Caco-2 (cell line): ENCODE measurements around the gene LRRC41. TPM values are rescaled to one million over a fixed set of nuclear protein-coding genes. Genes with fewer than 3 reads are reported as not detected.
"Not testable (repeated sequence)": the region's sequence is repeated elsewhere in the genome, so short reads cannot be mapped to it uniquely, and the experiment has no call there.

Source experiments
- BruUV-seq: library from RNA; stranded (reverse); fragments of 400-500 nt; replicated peaks from 2 replicates; lab custom pipeline; 2021; lab: Mats Ljungman, UMichigan
- CTCF ChIA-PET: fragments of 300-600 bp; sonication (Branson Sonifier 250); formaldehyde crosslinking; loops from one replicate; lab custom pipeline; 2022; ENCODE audit warnings: antibody characterized with exemption; lab: Charles Lee
- POLR2A ChIA-PET: fragments of 300-600 bp; sonication (Branson Sonifier 250); formaldehyde crosslinking; loops from one replicate; lab custom pipeline; 2022; ENCODE audit warnings: antibody characterized with exemption; lab: Charles Lee
- DNase-seq, 2 experiments: peaks; one replicate each; pipeline versions ENCODE4 v3.0.0 to v3.0.0-alpha.2; 2020 to 2022
- H3K27me3 ChIP-seq: replicated peaks from 2 replicates; pipeline ENCODE4 v1.6.0; 2011; ENCODE audit warnings: low read length; ENCODE audit not compliant: control insufficient read depth, insufficient read depth
- H3K36me3 ChIP-seq: 2 replicates; pipeline ENCODE4 v1.5.1; 2011; ENCODE audit warnings: low read length; ENCODE audit not compliant: control insufficient read depth, insufficient read depth
- H3K4me1 ChIP-seq: fragments of 250-450 bp; sonication (Bioruptor Pico); 2 replicates; pipeline ENCODE4 v1.5.1; 2020; ENCODE audit warnings: mild to moderate bottlenecking
- H3K4me3 ChIP-seq: 2 replicates; pipeline ENCODE4 v1.5.1; 2011; ENCODE audit warnings: low read depth, mild to moderate bottlenecking, control low read depth, low read length
- H3K9me3 ChIP-seq: fragments of 250-450 bp; sonication (Bioruptor Pico); 2 replicates; pipeline ENCODE4 v1.5.1; 2020; ENCODE audit warnings: mild to moderate bottlenecking, moderate library complexity
- H3K27ac Mint-ChIP-seq: one replicate; pipeline ENCODE4 v1.8.0; 2022; ENCODE audit warnings: mixed read lengths; ENCODE audit not compliant: unreplicated experiment
- H3K27me3 Mint-ChIP-seq: one replicate; pipeline ENCODE4 v1.8.0; 2022; ENCODE audit warnings: mixed read lengths; ENCODE audit not compliant: insufficient read depth, unreplicated experiment
- H3K36me3 Mint-ChIP-seq: one replicate; pipeline ENCODE4 v1.8.0; 2022; ENCODE audit warnings: mild to moderate bottlenecking, mixed read lengths; ENCODE audit not compliant: insufficient read depth, unreplicated experiment
- H3K4me1 Mint-ChIP-seq: one replicate; pipeline ENCODE4 v1.8.0; 2022; ENCODE audit warnings: low read depth, mixed read lengths; ENCODE audit not compliant: unreplicated experiment
- H3K4me3 Mint-ChIP-seq: one replicate; pipeline ENCODE4 v1.8.0; 2022; ENCODE audit warnings: mild to moderate bottlenecking, moderate library complexity, mixed read lengths; ENCODE audit not compliant: unreplicated experiment
- H3K9me3 Mint-ChIP-seq: one replicate; pipeline ENCODE4 v1.8.0; 2022; ENCODE audit warnings: mixed read lengths; ENCODE audit not compliant: unreplicated experiment
- CTCF ChIP-seq, 2 experiments: fragments of 200-600 bp in 1 of 2; IDR thresholded peaks; 1 replicate in 1 of 2; 2 replicates in 1 of 2; pipeline versions ENCODE4 v1.5.1 to v1.8.0; 2011 to 2022; ENCODE audit warnings: antibody characterized with exemption in 1 of 2, control low read depth in 1 of 2, inconsistent platforms in 1 of 2, low read depth in 1 of 2, low read length in 1 of 2, mild to moderate bottlenecking in 1 of 2, moderate library complexity in 1 of 2; ENCODE audit not compliant: insufficient read depth in 1 of 2, severe bottlenecking in 1 of 2, unreplicated experiment in 1 of 2
- intact Hi-C: fragments of 100-400 bp; cut with micrococcal nuclease; formaldehyde crosslinking; loops from one replicate; pipeline ENCODE4 v1.10.0; 2022; ENCODE audit not compliant: unreplicated experiment
- total RNA-seq: library from RNA; stranded (reverse); gene quantifications from 2 replicates; pipeline ENCODE4 v1.2.3, GENCODE V29; 2022

LRRC41 gene
- total RNA-seq, 1 experiment from 2014 or later = 41.7 TPM

GRCh38 chr1:46247436-46248121, 55.8 kb downstream of the LRRC41 start, which contains the start of gene RAD54L:
RAD54L (plus strand) TSS chr1:46247763; CDS start chr1:46248406, 643 bp downstream.
- peaks cover 6% of the 10 kb centered on the region for H3K4me1 Mint-ChIP-seq
- TF ChIP-seq CTCF (IDR thresholded peaks at IDR 0.05; ENCODE audit: insufficient read depth in 1 of 2, low read depth in 1 of 2, low read length in 1 of 2, severe bottlenecking in 1 of 2, unreplicated experiment in 1 of 2) = no peak
- intact Hi-C loops = loop anchor here (1.0 kb wide), 1 partner anchor 93 kb away; the partner anchor contains the start of gene NSUN4
- Histone ChIP-seq H3K9me3 (no peaks in the 10 kb centered on the region), H3K27me3 (no peaks in the 10 kb centered on the region), H3K4me3 (peak within 1 kb of the TSS; percentile 64), H3K36me3 (no peaks in the 10 kb centered on the region), H3K4me1 (no peaks in the 10 kb centered on the region)
- peak within 1 kb of the TSS; percentile 96 for H3K4me3 Mint-ChIP-seq
- H3K27me3 Mint-ChIP-seq = no peaks in the 10 kb centered on the region
- peak within 1 kb of the TSS; percentile 98 for H3K27ac Mint-ChIP-seq
- no TSS peak for BruUV-seq
- peaks cover 37% of the 10 kb centered on the region for H3K36me3 Mint-ChIP-seq
- ChIA-PET CTCF (interaction anchor here (0.6 to 1.6 kb wide), 8 partner anchors 24 to 955 kb away, joined by 3 to 18 read pairs (median 3); partner anchors contain the start of gene LRRC41), POLR2A (interaction anchor here (0.5 to 1.9 kb wide), 18 partner anchors 10 to 1757 kb away, joined by 3 to 10 read pairs (median 4); partner anchors contain the start of genes DMBX1, LRRC41, LURAP1 and UQCRH)
- H3K9me3 Mint-ChIP-seq = no peaks in the 10 kb centered on the region
- DNase-seq = peak; percentile 96 to 99

GRCh38 chr1:46246548-46247435, 56.6 kb downstream of the LRRC41 start:
- CTCF ChIA-PET = interaction anchor here (0.6 to 1.6 kb wide), 7 partner anchors 23 to 955 kb away, joined by 3 to 18 read pairs (median 3); partner anchors contain the start of gene LRRC41
- peak in 1 of 2 experiments; percentile 14 for TF ChIP-seq CTCF (IDR thresholded peaks at IDR 0.05; ENCODE audit: insufficient read depth in 1 of 2, low read depth in 1 of 2, low read length in 1 of 2, severe bottlenecking in 1 of 2, unreplicated experiment in 1 of 2)
- no peak for DNase-seq
- POLR2A ChIA-PET = interaction anchor here (0.5 to 1.9 kb wide), 15 partner anchors 11 to 855 kb away, joined by 3 to 10 read pairs (median 4); partner anchors contain the start of genes DMBX1, LRRC41, LURAP1 and UQCRH
- H3K27me3 ChIP-seq = no peaks in the 10 kb centered on the region
- H3K4me3 ChIP-seq = peak overlapping the region; percentile 64
- peaks cover 29% of the 10 kb centered on the region for H3K36me3 Mint-ChIP-seq
- H3K27ac Mint-ChIP-seq = peak overlapping the region; percentile 98
- H3K4me3 Mint-ChIP-seq = peak overlapping the region; percentile 96
- H3K4me1 ChIP-seq = no peaks in the 10 kb centered on the region
- intact Hi-C loops = loop anchor here (1.0 kb wide), 1 partner anchor 94 kb away; the partner anchor contains the start of gene NSUN4
- no peaks in the 10 kb centered on the region for H3K36me3 ChIP-seq
- no peaks in the 10 kb centered on the region for H3K9me3 ChIP-seq
- peaks cover 6% of the 10 kb centered on the region for H3K4me1 Mint-ChIP-seq
- H3K9me3 Mint-ChIP-seq = no peaks in the 10 kb centered on the region
- H3K27me3 Mint-ChIP-seq = no peaks in the 10 kb centered on the region
- BruUV-seq = TSS peak; percentile 99

GRCh38 chr1:46246136-46246535, 57.3 kb downstream of the LRRC41 start:
- H3K27me3 Mint-ChIP-seq, H3K4me1 Mint-ChIP-seq, H3K9me3 ChIP-seq, BruUV-seq, DNase-seq, H3K27me3 ChIP-seq, intact Hi-C loops, H3K4me1 ChIP-seq, H3K9me3 Mint-ChIP-seq, H3K36me3 ChIP-seq: not testable (repeated sequence)
- ChIA-PET CTCF (interaction anchor here (1.5 kb wide), 1 partner anchor 101 kb away, joined by 7 read pairs; no protein-coding TSS in a partner anchor), POLR2A (interaction anchor here (1.9 kb wide), 1 partner anchor 23 kb away, joined by 8 read pairs; no protein-coding TSS in a partner anchor)
- Mint-ChIP-seq H3K27ac (peak overlapping the region; percentile 98), H3K4me3 (peak overlapping the region; percentile 96), H3K36me3 (peaks cover 23% of the 10 kb centered on the region)
- peak overlapping the region; percentile 64 for H3K4me3 ChIP-seq
